Natural killer cell (primary cell): ENCODE measurements around the gene STBD1. TPM values are rescaled to one million over a fixed set of nuclear protein-coding genes. Genes with fewer than 3 reads are reported as not detected.

ENCODE experiments used
- ATAC-seq, 3 donors: fragments of 150-1000 bp in 2 of 3; fragments of 200-7000 bp in 1 of 3; cut with Tn5 transposase; 1 replicate in 1 of 3; 2 replicates in 2 of 3; pipeline ENCODE4 v1.10.0; 2021; ENCODE audit warnings: mild to moderate bottlenecking in 2 of 3, moderate library complexity in 2 of 3
- DNase-seq, 2 donors: peaks; one replicate each; pipeline versions ENCODE4 v3.0.0 to v3.0.0-alpha.2; 2013 to 2021; ENCODE audit warnings: mixed read lengths in 1 of 2
- H3K27ac ChIP-seq: one replicate; pipeline ENCODE4 v1.5.1; 2013; ENCODE audit warnings: mild to moderate bottlenecking, low read length
- H3K27me3 ChIP-seq: one replicate; pipeline ENCODE4 v1.6.1; 2013; ENCODE audit warnings: low read length; ENCODE audit not compliant: control insufficient read depth, insufficient read depth
- H3K36me3 ChIP-seq: one replicate; pipeline ENCODE4 v1.6.1; 2013; ENCODE audit warnings: low read length; ENCODE audit not compliant: control insufficient read depth, insufficient read depth
- H3K4me1 ChIP-seq: one replicate; pipeline ENCODE4 v1.6.1; 2013; ENCODE audit warnings: low read length; ENCODE audit not compliant: control insufficient read depth, insufficient read depth
- H3K4me3 ChIP-seq: one replicate; pipeline ENCODE4 v1.5.1; 2013; ENCODE audit warnings: low read length
- H3K9me3 ChIP-seq: one replicate; pipeline ENCODE4 v1.6.1; 2013; ENCODE audit warnings: low read length; ENCODE audit not compliant: control insufficient read depth, insufficient read depth
- H3K27ac Mint-ChIP-seq, 2 donors: one replicate each; pipeline ENCODE4 v1.8.0; 2022; ENCODE audit warnings: mild to moderate bottlenecking in 2 of 2, mixed read lengths in 2 of 2, moderate library complexity in 1 of 2
- H3K27me3 Mint-ChIP-seq, 2 donors: one replicate each; pipeline ENCODE4 v1.8.0; 2022; ENCODE audit warnings: low read depth in 2 of 2, mixed read lengths in 2 of 2
- H3K36me3 Mint-ChIP-seq: one replicate; pipeline ENCODE4 v1.8.0; 2022; ENCODE audit warnings: mixed read lengths
- H3K4me1 Mint-ChIP-seq, 2 donors: one replicate each; pipeline ENCODE4 v1.8.0; 2022; ENCODE audit warnings: mixed read lengths in 2 of 2
- H3K4me3 Mint-ChIP-seq: one replicate; pipeline ENCODE4 v1.8.0; 2022; ENCODE audit warnings: mild to moderate bottlenecking, moderate library complexity, mixed read lengths
- H3K9me3 Mint-ChIP-seq, 2 donors: one replicate each; pipeline ENCODE4 v1.8.0; 2022; ENCODE audit warnings: mixed read lengths in 2 of 2
- WGBS: methylation state at CpG from one replicate; pipeline ENCODE4 v1.1.7; 2013; ENCODE audit warnings: missing lambda C conversion rate; ENCODE audit not compliant: insufficient coverage; 5-methylcytosine and 5-hydroxymethylcytosine counted together
- intact Hi-C: fragments of 100-400 bp; cut with micrococcal nuclease; formaldehyde crosslinking; loops from one replicate; pipeline ENCODE4 v1.14.2; 2022
- total RNA-seq, 4 donors: library from RNA; stranded (reverse); fragments of 120-200 nt in 1 of 4; gene quantifications; one replicate each; pipeline versions ENCODE4 v1.2.3 to v1.2.4, GENCODE V29; 2013 to 2022
- TF ChIP-seq, protein P1 (sequence below): fragments of 200-600 bp; IDR thresholded peaks from one replicate; pipeline ENCODE4 v1.8.0; 2022; ENCODE audit warnings: antibody characterized with exemption

Gene STBD1
- total RNA-seq, 3 donors from 2014 or later (not counting 1 experiment from before 2014, with no cell fraction given), result 0.15 to 1.3 (median 0.26) TPM

- Histone ChIP-seq H3K27me3 (peaks cover 6% of the 10 kb centered on the region), H3K27ac (no peak overlapping the region), H3K4me3 (no peak overlapping the region), H3K36me3 (no peaks in the 10 kb centered on the region), H3K9me3 (no peaks in the 10 kb centered on the region), H3K4me1 (no peaks in the 10 kb centered on the region)
- peaks cover 0 to 6% of the 10 kb centered on the region in 2 donors for H3K4me1 Mint-ChIP-seq
- DNase-seq (no peak), ATAC-seq (no peak)
- no peaks in the 10 kb centered on the region for H3K9me3 Mint-ChIP-seq
- intact Hi-C loops, result no loop called here
- no peak overlapping the region for H3K27ac Mint-ChIP-seq
- peaks cover 36 to 42% of the 10 kb centered on the region in 2 donors for H3K27me3 Mint-ChIP-seq
- H3K4me3 Mint-ChIP-seq, result no peak overlapping the region
- TF ChIP-seq, protein P1, sequence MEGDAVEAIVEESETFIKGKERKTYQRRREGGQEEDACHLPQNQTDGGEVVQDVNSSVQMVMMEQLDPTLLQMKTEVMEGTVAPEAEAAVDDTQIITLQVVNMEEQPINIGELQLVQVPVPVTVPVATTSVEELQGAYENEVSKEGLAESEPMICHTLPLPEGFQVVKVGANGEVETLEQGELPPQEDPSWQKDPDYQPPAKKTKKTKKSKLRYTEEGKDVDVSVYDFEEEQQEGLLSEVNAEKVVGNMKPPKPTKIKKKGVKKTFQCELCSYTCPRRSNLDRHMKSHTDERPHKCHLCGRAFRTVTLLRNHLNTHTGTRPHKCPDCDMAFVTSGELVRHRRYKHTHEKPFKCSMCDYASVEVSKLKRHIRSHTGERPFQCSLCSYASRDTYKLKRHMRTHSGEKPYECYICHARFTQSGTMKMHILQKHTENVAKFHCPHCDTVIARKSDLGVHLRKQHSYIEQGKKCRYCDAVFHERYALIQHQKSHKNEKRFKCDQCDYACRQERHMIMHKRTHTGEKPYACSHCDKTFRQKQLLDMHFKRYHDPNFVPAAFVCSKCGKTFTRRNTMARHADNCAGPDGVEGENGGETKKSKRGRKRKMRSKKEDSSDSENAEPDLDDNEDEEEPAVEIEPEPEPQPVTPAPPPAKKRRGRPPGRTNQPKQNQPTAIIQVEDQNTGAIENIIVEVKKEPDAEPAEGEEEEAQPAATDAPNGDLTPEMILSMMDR, result no peak
- no peaks in the 10 kb centered on the region for H3K36me3 Mint-ChIP-seq
- 92% methylated on average over 11 of the region's 11 CpGs for WGBS
Measured at GRCh38 chr4:76270244-76271175, 36.0 kb upstream of the STBD1 start.

DNA sequence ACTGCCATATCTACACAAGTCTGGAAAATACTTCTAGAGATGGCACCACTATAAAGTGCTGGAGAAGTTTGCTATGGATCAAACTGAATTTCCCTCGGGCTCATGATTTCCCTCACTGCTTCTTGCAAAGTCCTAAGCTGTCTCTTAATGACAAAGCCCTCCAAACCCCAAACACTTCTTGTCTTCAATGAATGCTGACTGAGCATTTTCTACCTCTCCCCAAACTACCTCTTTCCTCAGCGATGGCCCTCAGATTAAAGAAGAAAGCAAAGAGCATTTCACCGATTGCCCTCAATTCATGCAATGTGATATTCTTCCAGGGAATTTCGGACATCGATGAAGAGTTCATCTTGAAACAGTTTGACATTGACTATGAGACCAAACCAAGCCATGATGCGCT is 35.3 kb upstream of the STBD1 start:
- Mint-ChIP-seq H3K27ac (no peak overlapping the region), H3K4me1 (peaks cover 5 to 13% of the 10 kb centered on the region in 2 donors), H3K9me3 (no peaks in the 10 kb centered on the region), H3K36me3 (no peaks in the 10 kb centered on the region), H3K4me3 (no peak overlapping the region), H3K27me3 (peaks cover 43 to 49% of the 10 kb centered on the region in 2 donors)
- TF ChIP-seq, protein P1, result no peak
- Histone ChIP-seq H3K4me1 (peaks cover under 1% of the 10 kb centered on the region), H3K36me3 (no peaks in the 10 kb centered on the region), H3K9me3 (no peaks in the 10 kb centered on the region), H3K27ac (no peak overlapping the region), H3K27me3 (peaks cover 6% of the 10 kb centered on the region), H3K4me3 (no peak overlapping the region)
- DNase-seq (no peak), ATAC-seq (no peak)
- 89% methylated on average over 6 of the region's 6 CpGs for WGBS
- intact Hi-C loops, result no loop called here

- H3K4me1 ChIP-seq, result peaks cover 9% of the 10 kb centered on the region
- Mint-ChIP-seq H3K36me3 (no peaks in the 10 kb centered on the region), H3K4me3 (no peak overlapping the region), H3K4me1 (peaks cover 13 to 21% of the 10 kb centered on the region in 2 donors), H3K9me3 (no peaks in the 10 kb centered on the region), H3K27ac (no peak overlapping the region), H3K27me3 (peaks cover 50 to 56% of the 10 kb centered on the region in 2 donors)
- H3K4me3 ChIP-seq, result no peak overlapping the region
- H3K27ac ChIP-seq, result no peak overlapping the region
- intact Hi-C loops, result no loop called here
- ATAC-seq, result no peak
- TF ChIP-seq, protein P1, result no peak
- no peak for DNase-seq
- H3K27me3 ChIP-seq, result peaks cover 6% of the 10 kb centered on the region
- no peaks in the 10 kb centered on the region for H3K9me3 ChIP-seq
- no peaks in the 10 kb centered on the region for H3K36me3 ChIP-seq
Measured at GRCh38 chr4:76272073-76272472, 34.5 kb upstream of the STBD1 start.
